WTC11 (cell line): ENCODE results near the gene BRAF. TPM values are rescaled to one million over a fixed set of nuclear protein-coding genes. Genes with fewer than 3 reads are reported as not detected.
"Not testable (repeated sequence)": the region's sequence is repeated elsewhere in the genome, so short reads cannot be mapped to it uniquely, and the experiment has no call there.

Experiments
- ATAC-seq: fragments of 200-7000 bp; cut with Tn5 transposase; 2 replicates; pipeline ENCODE4 v1.10.0; 2021; ENCODE audit warnings: mild to moderate bottlenecking, moderate library complexity
- CTCF ChIA-PET: fragments of 300-600 bp; sonication (Branson Sonifier 250); formaldehyde crosslinking; loops from one replicate; lab custom pipeline; 2021; ENCODE audit warnings: antibody characterized with exemption; lab: Charles Lee
- POLR2A ChIA-PET: fragments of 350-600 bp; sonication (Branson Sonifier 250); formaldehyde crosslinking; loops from one replicate; lab custom pipeline; 2021; ENCODE audit warnings: antibody characterized with exemption; lab: Charles Lee
- DNase-seq: peaks from one replicate; pipeline ENCODE4 v3.0.0; 2021; ENCODE audit warnings: low spot score
- H3K27ac Mint-ChIP-seq: 2 replicates; pipeline ENCODE4 v1.8.0; 2021; ENCODE audit warnings: mixed read lengths
- H3K27me3 Mint-ChIP-seq: 2 replicates; pipeline ENCODE4 v1.8.0; 2021; ENCODE audit warnings: low read depth, mild to moderate bottlenecking, moderate library complexity, mixed read lengths
- H3K36me3 Mint-ChIP-seq: 2 replicates; pipeline ENCODE4 v1.8.0; 2021; ENCODE audit warnings: mixed read lengths
- H3K4me1 Mint-ChIP-seq: 2 replicates; pipeline ENCODE4 v1.8.0; 2022; ENCODE audit warnings: mixed read lengths
- H3K4me3 Mint-ChIP-seq: 2 replicates; pipeline ENCODE4 v1.8.0; 2021; ENCODE audit warnings: mild to moderate bottlenecking, moderate library complexity, mixed read lengths
- H3K9me3 Mint-ChIP-seq: 2 replicates; pipeline ENCODE4 v1.8.0; 2021; ENCODE audit warnings: mixed read lengths
- ELF4 ChIP-seq: sonication (generic); formaldehyde crosslinking; IDR thresholded peaks from 2 replicates; pipeline ENCODE4 v1.8.1; 2022; ENCODE audit warnings: low read depth, mild to moderate bottlenecking, moderate library complexity, missing genetic modification reagents
- EMX1 ChIP-seq: fragments of 250-450 bp; sonication (Bioruptor Pico); IDR thresholded peaks from 2 replicates; pipeline ENCODE4 v1.8.0; 2021; ENCODE audit warnings: mild to moderate bottlenecking
- FOXJ3 ChIP-seq: sonication (generic); formaldehyde crosslinking; IDR thresholded peaks from 2 replicates; pipeline ENCODE4 v1.9.0; 2021; ENCODE audit warnings: missing genetic modification reagents, mild to moderate bottlenecking, borderline replicate concordance
- JUN ChIP-seq: sonication (generic); formaldehyde crosslinking; IDR thresholded peaks from 2 replicates; pipeline ENCODE4 v1.8.0; 2023; ENCODE audit warnings: mild to moderate bottlenecking, missing genetic modification reagents
- MYBL2 ChIP-seq: sonication (generic); formaldehyde crosslinking; IDR thresholded peaks from 2 replicates; pipeline ENCODE4 v1.8.1; 2023; ENCODE audit warnings: mild to moderate bottlenecking, moderate library complexity, missing genetic modification reagents
- NFE2L1 ChIP-seq: sonication (generic); formaldehyde crosslinking; IDR thresholded peaks from 2 replicates; pipeline ENCODE4 v1.8.1; 2023; ENCODE audit warnings: missing genetic modification reagents
- RORB ChIP-seq: fragments of 250-450 bp; sonication (Bioruptor Pico); IDR thresholded peaks from 2 replicates; pipeline ENCODE4 v1.9.0; 2021; ENCODE audit warnings: mild to moderate bottlenecking
- SOX15 ChIP-seq: fragments of 250-450 bp; sonication (Bioruptor Pico); IDR thresholded peaks from 2 replicates; pipeline ENCODE4 v1.9.0; 2021; ENCODE audit warnings: mild to moderate bottlenecking
- TEAD4 ChIP-seq: sonication (generic); formaldehyde crosslinking; IDR thresholded peaks from 2 replicates; pipeline ENCODE4 v1.8.0; 2022; ENCODE audit warnings: mild to moderate bottlenecking, missing genetic modification reagents
- ZBTB21 ChIP-seq: sonication (generic); formaldehyde crosslinking; IDR thresholded peaks from 2 replicates; pipeline ENCODE4 v1.8.1; 2023; ENCODE audit warnings: mild to moderate bottlenecking, missing genetic modification reagents, borderline replicate concordance
- ZNF121 ChIP-seq: sonication (generic); formaldehyde crosslinking; IDR thresholded peaks from 2 replicates; pipeline ENCODE4 v1.8.0; 2023; ENCODE audit warnings: missing genetic modification reagents
- ZNF219 ChIP-seq: sonication (generic); formaldehyde crosslinking; IDR thresholded peaks from 2 replicates; pipeline ENCODE4 v1.8.0; 2023; ENCODE audit warnings: missing genetic modification reagents, mild to moderate bottlenecking, borderline replicate concordance
- ZNF396 ChIP-seq: fragments of 250-450 bp; sonication (Bioruptor Pico); IDR thresholded peaks from 2 replicates; pipeline ENCODE4 v1.8.0; 2021; ENCODE audit warnings: mild to moderate bottlenecking, moderate library complexity, borderline replicate concordance
- total RNA-seq: library from RNA; stranded (reverse); gene quantifications from 3 replicates; pipeline ENCODE4 v1.2.3, GENCODE V29; 2021
- TF ChIP-seq, protein P1 (sequence below): sonication (generic); formaldehyde crosslinking; IDR thresholded peaks from 2 replicates; pipeline ENCODE4 v1.8.0; 2022; ENCODE audit warnings: mild to moderate bottlenecking, missing genetic modification reagents
- TF ChIP-seq, protein P2 (sequence below): sonication (generic); formaldehyde crosslinking; IDR thresholded peaks from 2 replicates; pipeline ENCODE4 v1.8.1; 2023; ENCODE audit warnings: mild to moderate bottlenecking, moderate library complexity, missing genetic modification reagents
- TF ChIP-seq, protein P3 (sequence below): fragments of 250-450 bp; sonication (Bioruptor Pico); IDR thresholded peaks from 2 replicates; pipeline ENCODE4 v2.1.2; 2022; ENCODE audit warnings: mild to moderate bottlenecking, moderate library complexity
- TF ChIP-seq, protein P4 (sequence below): fragments of 250-450 bp; sonication (Bioruptor Pico); IDR thresholded peaks from 2 replicates; pipeline ENCODE4 v1.8.0; 2021; ENCODE audit warnings: mild to moderate bottlenecking
- TF ChIP-seq, protein P5 (sequence below): sonication (generic); formaldehyde crosslinking; IDR thresholded peaks from 2 replicates; pipeline ENCODE4 v1.8.0; 2022; ENCODE audit warnings: mild to moderate bottlenecking, missing genetic modification reagents
- TF ChIP-seq, protein P6 (sequence below): sonication (generic); formaldehyde crosslinking; IDR thresholded peaks from 2 replicates; pipeline ENCODE4 v1.8.1; 2022; ENCODE audit warnings: mild to moderate bottlenecking, moderate library complexity, missing genetic modification reagents

Gene BRAF
- total RNA-seq, 1 experiment from 2014 or later = 29.2 TPM

DNA sequence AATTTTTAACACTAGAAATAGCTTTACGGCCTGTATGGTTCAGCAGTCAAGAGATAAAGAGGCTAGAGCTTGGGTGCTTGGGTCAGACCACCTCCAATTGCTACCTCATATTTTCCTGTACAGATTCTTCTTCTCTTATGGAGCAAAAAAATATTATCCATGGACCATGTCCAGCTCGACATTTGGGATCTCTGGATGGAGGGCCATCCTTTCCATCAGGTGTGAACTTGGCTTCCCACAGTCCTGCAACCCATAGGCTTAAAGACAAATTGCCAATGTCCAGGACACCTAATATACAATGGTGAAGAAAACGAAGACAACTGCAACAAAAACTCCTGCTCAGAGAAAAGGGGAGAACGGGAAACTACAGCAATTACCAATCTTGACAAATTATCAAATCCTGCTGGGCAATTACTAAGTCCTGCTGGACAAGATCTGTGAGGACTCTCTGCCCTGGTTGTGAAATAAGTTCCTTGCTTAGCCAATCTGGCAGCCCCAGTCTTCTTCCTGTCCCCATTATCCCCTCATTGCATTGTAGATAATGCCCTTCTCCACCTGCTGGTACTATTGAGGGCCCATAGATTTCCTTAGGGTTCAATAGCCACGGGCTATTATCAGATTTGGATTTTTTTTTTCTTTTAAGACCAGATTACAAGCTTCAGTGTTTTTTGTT is 42.0 kb upstream of the BRAF start:
- peaks cover 5% of the 10 kb centered on the region; the same call in 1 of the 2 replicates for H3K9me3 Mint-ChIP-seq
- H3K36me3 Mint-ChIP-seq = no peaks in the 10 kb centered on the region
- no peak for DNase-seq
- TF ChIP-seq ELF4 (CRISPR knock-in tag) = no peak
- no peak overlapping the region for H3K4me3 Mint-ChIP-seq
- no peaks in the 10 kb centered on the region for H3K4me1 Mint-ChIP-seq
- ChIA-PET CTCF (no interaction called here), POLR2A (no interaction called here)
- H3K27ac Mint-ChIP-seq = no peak overlapping the region
- ATAC-seq = no peak
- no peaks in the 10 kb centered on the region for H3K27me3 Mint-ChIP-seq

DNA sequence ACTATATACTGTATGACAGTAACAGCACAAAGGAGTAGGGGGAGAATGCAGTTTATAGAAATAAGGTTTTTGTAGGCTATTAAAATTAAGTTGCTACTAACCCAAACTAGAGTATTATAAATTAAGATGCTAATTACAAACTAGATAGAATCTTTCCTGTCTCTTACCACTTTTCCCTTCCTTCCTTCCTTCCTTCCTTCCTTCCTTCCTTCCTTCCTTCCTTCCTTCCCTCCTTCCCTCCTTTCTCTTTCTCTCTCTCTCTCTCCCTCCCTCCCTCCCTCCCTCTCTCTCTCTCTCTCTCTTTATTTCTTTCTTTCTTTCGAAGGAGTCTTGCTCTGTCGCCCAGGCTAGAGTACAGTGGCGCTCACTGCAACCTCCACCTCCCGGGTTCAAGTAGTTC is 36.4 kb upstream of the BRAF start:
- ATAC-seq (no peak), DNase-seq (no peak)
- H3K4me3 Mint-ChIP-seq = no peak overlapping the region
- CTCF ChIA-PET = no interaction called here
- POLR2A ChIA-PET = no interaction called here
- peaks cover 17% of the 10 kb centered on the region for H3K9me3 Mint-ChIP-seq
- TF ChIP-seq, protein P1, sequence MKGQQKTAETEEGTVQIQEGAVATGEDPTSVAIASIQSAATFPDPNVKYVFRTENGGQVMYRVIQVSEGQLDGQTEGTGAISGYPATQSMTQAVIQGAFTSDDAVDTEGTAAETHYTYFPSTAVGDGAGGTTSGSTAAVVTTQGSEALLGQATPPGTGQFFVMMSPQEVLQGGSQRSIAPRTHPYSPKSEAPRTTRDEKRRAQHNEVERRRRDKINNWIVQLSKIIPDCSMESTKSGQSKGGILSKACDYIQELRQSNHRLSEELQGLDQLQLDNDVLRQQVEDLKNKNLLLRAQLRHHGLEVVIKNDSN (CRISPR knock-in tag) = no peak
- TF ChIP-seq JUN (CRISPR knock-in tag) (no peak), FOXJ3 (no peak), SOX15 (CRISPR knock-in tag) (no peak), NFE2L1 (CRISPR knock-in tag) (no peak), ZNF219 (CRISPR knock-in tag) (no peak), ZNF396 (CRISPR knock-in tag) (no peak), ZNF121 (CRISPR knock-in tag) (no peak), MYBL2 (no peak), EMX1 (no peak), TEAD4 (no peak), ZBTB21 (CRISPR knock-in tag) (no peak), RORB (no peak)
- TF ChIP-seq, protein P2, sequence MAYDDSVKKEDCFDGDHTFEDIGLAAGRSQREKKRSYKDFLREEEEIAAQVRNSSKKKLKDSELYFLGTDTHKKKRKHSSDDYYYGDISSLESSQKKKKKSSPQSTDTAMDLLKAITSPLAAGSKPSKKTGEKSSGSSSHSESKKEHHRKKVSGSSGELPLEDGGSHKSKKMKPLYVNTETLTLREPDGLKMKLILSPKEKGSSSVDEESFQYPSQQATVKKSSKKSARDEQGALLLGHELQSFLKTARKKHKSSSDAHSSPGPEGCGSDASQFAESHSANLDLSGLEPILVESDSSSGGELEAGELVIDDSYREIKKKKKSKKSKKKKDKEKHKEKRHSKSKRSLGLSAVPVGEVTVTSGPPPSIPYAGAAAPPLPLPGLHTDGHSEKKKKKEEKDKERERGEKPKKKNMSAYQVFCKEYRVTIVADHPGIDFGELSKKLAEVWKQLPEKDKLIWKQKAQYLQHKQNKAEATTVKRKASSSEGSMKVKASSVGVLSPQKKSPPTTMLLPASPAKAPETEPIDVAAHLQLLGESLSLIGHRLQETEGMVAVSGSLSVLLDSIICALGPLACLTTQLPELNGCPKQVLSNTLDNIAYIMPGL = no peak
- TF ChIP-seq, protein P3, sequence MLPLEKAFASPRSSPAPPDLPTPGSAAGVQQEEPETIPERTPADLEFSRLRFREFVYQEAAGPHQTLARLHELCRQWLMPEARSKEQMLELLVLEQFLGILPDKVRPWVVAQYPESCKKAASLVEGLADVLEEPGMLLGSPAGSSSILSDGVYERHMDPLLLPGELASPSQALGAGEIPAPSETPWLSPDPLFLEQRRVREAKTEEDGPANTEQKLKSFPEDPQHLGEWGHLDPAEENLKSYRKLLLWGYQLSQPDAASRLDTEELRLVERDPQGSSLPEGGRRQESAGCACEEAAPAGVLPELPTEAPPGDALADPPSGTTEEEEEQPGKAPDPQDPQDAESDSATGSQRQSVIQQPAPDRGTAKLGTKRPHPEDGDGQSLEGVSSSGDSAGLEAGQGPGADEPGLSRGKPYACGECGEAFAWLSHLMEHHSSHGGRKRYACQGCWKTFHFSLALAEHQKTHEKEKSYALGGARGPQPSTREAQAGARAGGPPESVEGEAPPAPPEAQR (CRISPR knock-in tag) = no peak
- TF ChIP-seq, protein P4, sequence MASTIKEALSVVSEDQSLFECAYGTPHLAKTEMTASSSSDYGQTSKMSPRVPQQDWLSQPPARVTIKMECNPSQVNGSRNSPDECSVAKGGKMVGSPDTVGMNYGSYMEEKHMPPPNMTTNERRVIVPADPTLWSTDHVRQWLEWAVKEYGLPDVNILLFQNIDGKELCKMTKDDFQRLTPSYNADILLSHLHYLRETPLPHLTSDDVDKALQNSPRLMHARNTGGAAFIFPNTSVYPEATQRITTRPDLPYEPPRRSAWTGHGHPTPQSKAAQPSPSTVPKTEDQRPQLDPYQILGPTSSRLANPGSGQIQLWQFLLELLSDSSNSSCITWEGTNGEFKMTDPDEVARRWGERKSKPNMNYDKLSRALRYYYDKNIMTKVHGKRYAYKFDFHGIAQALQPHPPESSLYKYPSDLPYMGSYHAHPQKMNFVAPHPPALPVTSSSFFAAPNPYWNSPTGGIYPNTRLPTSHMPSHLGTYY (CRISPR knock-in tag) = no peak
- TF ChIP-seq, protein P5, sequence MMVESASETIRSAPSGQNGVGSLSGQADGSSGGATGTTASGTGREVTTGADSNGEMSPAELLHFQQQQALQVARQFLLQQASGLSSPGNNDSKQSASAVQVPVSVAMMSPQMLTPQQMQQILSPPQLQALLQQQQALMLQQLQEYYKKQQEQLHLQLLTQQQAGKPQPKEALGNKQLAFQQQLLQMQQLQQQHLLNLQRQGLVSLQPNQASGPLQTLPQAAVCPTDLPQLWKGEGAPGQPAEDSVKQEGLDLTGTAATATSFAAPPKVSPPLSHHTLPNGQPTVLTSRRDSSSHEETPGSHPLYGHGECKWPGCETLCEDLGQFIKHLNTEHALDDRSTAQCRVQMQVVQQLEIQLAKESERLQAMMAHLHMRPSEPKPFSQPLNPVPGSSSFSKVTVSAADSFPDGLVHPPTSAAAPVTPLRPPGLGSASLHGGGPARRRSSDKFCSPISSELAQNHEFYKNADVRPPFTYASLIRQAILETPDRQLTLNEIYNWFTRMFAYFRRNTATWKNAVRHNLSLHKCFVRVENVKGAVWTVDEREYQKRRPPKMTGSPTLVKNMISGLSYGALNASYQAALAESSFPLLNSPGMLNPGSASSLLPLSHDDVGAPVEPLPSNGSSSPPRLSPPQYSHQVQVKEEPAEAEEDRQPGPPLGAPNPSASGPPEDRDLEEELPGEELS (CRISPR knock-in tag) = no peak
- TF ChIP-seq, protein P6, sequence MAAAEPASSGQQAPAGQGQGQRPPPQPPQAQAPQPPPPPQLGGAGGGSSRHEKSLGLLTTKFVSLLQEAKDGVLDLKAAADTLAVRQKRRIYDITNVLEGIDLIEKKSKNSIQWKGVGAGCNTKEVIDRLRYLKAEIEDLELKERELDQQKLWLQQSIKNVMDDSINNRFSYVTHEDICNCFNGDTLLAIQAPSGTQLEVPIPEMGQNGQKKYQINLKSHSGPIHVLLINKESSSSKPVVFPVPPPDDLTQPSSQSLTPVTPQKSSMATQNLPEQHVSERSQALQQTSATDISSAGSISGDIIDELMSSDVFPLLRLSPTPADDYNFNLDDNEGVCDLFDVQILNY (CRISPR knock-in tag) = no peak
- no peaks in the 10 kb centered on the region for H3K4me1 Mint-ChIP-seq
- no peak overlapping the region for H3K27ac Mint-ChIP-seq
- 0 out of 2 replicates have a peak, but pooled peaks cover 5% of the 10 kb centered on the region for H3K36me3 Mint-ChIP-seq
- no peaks in the 10 kb centered on the region; the same call in 1 of the 2 replicates for H3K27me3 Mint-ChIP-seq

DNA sequence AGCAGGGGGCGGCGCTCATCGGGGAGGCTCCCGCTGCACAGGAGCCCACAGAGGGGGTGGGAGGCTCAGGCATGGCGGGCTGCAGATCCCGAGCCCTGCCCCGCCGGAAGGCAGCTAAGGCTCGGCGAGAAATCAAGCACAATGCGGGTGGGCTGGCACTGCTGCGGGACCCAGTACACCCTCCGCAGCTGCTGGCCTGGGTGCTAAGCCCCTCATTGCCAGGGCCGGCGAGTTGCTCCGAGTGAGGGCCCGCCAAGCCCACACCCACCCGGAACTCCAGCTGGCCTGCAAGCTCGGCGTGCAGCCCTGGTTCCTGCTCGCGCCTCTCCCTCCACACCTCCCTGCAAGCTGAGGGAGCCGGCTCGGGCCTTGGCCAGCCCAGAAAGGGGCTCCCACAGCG is 32.3 kb upstream of the BRAF start:
- H3K27ac Mint-ChIP-seq, H3K27me3 Mint-ChIP-seq, DNase-seq, H3K4me1 Mint-ChIP-seq, H3K36me3 Mint-ChIP-seq, POLR2A ChIA-PET, CTCF ChIA-PET, ATAC-seq, H3K4me3 Mint-ChIP-seq: not testable (repeated sequence)
- H3K9me3 Mint-ChIP-seq = peaks cover 13% of the 10 kb centered on the region
